Measurements from ENCODE around the gene TMEM138.
"Not testable (repeated sequence)": the region's sequence is repeated elsewhere in the genome, so short reads cannot be mapped to it uniquely, and the experiment has no call there.

Gene TMEM138

DNA sequence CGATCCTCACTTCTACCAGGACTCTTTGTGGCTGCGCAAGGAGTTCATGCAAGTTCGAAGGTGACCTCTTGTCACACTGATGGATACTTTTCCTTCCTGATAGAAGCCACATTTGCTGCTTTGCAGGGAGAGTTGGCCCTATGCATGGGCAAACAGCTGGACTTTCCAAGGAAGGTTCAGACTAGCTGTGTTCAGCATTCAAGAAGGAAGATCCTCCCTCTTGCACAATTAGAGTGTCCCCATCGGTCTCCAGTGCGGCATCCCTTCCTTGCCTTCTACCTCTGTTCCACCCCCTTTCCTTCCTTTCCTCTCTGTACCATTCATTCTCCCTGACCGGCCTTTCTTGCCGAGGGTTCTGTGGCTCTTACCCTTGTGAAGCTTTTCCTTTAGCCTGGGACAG lies 6.5 kb downstream of the TMEM138 start:
- no peak for DNase-seq

DNA sequence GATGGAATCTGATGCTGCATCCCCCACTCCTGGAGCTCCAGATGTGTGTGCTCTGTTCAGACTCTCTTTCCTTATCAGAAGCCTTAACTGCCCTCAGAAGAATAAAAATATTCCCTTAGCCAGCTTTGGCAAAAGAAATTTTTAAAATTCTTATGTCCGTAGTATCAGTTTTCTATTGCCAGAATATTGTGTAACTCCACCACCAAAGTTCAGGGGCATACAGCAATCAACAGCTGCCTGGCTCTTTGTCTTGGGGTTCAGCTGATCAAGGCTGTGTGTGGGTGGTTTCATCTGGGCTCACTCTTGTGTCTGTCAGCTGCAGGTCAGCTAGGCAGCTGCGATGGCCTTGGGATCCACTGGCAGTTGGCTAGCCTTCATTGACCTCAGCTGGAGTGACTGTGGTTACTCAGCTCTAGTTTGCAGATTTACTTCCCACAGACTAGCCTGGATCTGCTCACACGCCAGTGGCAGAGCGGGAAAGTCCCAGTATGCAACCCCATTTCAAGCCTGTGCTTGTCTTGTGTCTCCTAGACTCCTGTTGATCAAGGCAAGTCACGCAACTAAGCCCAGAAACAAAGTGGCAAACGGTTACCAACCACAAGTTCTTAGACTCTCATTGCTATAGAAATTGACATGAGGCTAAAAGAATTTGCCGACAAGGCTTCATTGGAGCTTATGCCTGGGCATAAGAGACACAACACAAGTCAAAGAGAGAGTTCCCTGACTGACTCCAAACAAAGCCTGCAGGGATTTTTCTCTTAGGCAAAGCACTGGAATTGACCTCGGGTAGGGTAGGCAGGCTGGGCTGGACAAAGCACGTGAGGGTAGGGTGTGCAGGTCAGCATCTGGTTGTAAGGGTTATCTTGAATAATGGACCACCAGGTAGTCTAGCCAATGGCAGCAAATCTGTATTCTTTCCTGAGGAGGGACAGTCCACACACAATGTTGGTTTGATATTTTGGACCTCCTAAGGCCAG lies 7.5 kb downstream of the TMEM138 start:
- DNase-seq = no peak

DNA sequence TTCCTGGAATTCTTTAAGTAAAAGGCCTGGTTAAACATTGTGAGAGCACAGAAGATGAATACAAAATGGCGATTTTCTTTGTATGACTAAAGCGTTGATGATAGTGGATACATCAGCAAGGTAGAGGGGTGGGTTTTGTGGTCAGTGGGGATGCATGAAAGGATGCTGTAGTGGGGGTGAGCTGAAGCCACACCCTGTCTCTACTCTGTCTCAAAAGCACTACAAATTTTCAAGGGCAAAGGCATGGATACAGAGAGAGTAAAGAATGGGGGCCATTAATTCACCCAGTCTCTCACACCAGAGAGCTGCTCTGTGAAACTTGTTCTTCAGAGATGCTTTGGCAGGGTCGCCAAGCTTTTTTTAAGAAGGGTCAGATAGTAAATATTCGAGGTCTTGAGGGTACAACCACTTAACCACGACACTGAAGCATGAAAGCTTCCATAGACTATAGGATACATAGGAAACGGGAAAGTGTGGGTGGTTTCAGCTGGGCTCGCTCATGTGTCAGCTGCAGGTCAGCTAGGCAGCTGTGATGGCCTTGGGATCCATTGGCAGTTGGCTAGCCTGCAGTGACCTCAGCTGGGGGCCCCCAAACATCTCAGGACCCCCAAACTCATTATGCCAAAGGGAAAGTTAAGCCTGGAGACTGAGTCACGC lies 8.3 kb downstream of the TMEM138 start:
- DNase-seq = no peak

DNA sequence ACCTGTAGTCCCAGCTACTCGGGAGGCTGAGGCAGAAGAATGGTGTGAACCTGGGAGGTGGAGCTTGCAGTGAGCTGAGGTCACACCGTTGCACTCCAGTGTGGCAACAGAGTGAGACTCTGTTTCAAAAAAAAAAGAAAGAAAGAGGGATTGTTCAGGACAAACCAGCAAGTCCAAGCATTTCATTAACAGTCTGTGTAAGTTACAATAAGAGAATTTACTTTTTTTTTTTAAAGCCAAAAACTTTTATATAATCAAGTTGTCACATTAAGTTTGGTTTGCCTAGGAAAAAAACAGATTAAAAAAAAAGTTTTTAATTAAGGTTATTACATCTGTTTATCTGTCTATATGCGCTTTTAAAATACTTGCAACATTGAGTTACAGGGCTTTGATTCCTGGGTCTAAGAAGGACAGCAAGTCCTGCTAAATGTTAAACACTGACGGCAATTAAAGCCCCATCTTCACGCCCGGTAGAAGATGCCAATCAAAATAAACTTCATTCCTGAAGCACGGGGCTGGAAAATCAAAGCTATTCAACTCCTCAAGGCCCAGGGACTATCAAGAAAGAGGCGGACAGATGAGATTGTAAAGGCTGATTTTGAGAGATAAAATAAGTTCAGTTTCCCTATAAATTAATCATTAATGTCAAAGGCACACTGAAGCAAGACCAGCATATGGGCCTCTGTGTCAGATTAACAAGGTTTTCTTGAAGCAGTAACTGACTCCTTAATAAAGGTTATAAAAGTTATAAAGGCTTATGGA lies 10.7 kb downstream of the TMEM138 start:
- no peak for DNase-seq

DNA sequence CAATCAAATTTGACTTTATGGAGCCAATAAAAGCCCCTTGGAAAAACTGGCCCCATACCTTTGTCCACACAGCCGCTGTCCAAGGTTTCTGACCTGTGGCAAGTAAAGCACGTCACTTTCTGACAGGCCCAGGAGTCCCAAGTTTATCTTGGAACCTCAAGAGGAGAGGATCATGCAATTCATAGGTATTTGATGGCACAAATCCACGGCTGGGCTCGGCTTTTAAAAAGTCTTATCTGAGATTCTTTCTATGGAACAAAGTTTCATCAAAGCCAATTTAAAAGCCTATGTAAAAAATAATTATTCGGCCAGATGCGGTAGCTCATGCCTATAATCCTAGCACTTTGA lies 13.6 kb downstream of the TMEM138 start:
- DNase-seq = no peak

DNA sequence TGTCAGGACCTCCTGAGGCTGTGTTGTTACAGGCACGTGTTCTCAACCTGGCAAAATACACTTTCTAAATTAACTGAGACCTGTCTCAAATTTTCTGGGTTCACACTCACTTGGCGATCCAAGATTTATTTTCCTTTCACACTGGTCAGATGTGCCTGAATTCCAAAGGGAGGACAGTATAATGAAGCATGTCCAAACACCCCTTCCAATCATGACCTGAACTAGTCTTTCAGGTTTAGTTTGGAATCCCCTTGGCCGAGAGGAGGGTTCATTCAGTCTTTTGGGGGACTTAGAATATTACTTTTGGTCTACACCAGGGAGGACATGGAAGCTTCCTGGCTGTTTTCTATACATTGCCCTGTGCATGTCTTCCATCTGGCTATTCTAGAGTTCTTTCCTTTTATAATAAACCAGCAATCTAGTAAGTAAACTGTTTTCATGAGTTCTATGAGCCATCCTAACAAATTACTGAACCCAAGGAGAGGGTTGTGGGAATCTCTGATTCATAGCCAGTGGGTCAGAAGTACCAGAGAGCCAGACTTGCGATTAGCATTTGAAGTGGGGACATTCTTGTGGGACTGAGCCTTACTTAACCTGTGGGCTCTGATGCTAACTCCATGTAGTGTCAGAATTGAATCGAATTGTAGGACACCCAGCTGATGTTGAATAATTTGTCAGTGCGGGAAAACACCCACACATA lies 15.4 kb downstream of the TMEM138 start:
- DNase-seq = no peak

DNA sequence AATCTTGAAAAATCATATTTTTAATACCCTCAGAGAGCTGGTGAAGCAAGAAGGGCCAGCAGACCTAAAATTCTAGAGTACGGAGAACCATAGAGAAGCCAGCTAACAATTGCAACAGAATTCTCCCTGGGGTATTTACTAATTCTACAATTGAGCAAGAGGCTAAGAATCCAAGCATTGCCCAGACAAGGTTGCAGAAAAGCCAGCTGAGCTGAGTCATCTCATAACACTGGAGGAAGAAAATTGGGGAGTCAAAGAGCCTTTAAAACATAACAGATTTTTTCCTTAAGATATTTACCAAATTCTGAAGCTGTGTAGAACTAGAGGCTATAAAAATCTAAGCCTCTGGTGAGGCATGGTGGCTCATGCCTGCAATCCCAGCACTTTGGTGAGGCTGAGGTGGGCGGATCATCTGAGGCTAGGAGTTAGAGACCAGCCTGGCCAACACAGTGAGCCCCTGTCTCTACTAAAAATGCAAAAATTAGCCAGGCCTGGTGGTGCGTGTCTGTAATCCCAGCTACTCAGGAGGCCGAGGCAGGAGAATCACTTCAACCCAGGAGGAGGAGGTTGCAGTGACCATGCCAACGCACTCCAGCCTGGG lies 16.6 kb downstream of the TMEM138 start:
- DNase-seq = no peak

DNA sequence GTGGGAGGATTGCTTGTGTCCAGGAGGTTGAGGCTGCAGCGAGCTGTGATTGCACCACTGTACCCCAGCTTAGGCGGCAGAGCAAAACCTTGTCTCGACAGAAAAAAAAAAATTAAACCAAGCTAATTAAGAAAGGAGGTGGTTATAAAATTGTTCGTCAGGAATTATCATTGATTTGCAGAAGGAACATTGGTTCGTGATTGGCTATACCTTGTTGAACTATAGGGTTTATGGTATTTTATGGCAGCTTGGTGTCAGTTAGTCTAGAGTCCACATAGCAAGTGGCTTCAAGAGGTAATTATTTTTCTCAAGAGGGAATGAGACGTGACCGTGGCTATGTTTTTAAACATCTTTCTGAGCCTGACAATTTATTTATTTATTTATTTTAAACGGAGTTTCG lies 18.7 kb downstream of the TMEM138 start:
- no peak for DNase-seq

DNA sequence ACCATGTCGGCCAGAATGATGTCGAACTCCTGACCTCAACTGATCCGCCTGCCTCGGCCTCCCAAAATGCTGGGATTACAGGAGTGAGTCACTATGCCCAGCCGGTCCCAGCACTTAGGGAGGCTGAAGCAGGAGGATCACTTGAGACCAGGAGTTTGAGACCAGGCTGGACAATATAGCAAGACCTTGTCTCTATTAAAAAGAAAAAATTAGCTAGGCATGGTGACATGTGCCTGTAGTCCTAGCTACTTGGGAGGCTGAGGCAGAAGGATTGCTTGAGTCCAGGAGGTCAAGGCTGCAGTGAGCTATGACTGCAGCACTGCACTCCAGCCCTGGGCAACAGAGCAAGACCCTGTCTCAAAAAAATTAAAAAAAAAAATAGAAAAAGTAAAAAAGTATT lies 21.7 kb downstream of the TMEM138 start:
- DNase-seq = not testable (repeated sequence)

DNA sequence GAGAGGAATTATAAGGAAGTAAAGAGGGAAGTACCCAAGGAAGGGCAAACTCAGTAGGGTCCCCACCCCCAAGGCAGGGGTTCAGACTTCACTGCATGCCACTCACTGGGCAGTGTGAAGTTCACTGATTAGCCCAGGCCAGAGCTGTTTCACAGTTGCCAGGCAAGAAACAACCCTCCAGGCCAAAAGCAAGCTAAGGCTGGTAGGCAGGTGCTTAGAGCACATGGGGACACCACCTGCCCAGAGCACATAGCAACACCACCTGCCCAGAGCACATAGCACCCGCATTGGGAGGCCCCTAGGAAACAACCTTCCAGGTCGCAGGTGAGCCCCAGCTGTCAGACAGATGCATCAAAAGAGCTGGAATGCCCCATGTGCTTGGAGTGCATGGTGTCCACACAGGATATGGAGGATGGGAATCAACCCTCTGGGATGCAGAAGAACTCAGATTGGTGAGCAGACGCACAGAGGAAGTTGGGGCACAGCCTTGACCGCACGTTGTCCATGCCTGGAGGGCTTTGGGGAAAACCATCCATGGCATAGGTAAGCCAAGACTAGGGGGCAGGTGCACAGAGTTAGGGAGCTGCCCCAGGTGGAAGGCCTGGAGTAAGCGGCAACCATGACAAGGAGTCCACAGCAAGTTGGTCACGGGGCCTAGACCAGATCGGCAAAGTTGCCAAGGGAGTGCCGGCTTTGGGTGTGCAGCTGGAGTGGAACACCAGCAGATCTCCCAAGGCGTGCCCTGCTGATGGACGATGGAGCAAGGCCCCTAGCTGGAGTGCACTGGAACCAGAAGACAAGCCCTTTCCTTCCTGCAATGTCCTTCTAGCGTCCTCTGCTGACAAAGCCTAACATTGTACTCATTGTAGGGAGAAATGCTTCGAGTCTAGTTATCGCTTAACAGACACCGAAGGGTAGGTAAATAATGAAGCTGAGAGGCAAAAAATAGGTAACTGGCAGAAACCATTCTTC lies 22.4 kb downstream of the TMEM138 start:
- no peak for DNase-seq

DNA sequence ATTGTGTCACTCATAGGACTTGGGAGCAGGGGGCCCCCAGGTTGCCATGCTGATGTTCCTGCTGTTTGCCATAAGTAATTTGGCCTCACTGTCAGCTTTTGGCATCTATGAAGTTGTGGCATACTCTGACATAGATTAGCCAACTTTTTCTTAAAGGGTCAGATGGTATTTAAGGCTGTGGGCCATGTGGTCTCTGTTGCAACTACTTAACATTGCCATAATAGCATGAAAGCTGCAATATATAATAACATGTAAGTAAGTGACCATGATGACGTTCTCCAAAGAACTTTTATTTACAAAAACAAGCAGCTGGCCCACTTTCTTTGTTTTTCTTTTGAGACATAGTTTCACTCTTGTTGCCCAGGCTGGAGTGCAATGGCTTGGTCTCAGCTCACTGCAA lies 28.0 kb downstream of the TMEM138 start:
- DNase-seq = no peak

DNA sequence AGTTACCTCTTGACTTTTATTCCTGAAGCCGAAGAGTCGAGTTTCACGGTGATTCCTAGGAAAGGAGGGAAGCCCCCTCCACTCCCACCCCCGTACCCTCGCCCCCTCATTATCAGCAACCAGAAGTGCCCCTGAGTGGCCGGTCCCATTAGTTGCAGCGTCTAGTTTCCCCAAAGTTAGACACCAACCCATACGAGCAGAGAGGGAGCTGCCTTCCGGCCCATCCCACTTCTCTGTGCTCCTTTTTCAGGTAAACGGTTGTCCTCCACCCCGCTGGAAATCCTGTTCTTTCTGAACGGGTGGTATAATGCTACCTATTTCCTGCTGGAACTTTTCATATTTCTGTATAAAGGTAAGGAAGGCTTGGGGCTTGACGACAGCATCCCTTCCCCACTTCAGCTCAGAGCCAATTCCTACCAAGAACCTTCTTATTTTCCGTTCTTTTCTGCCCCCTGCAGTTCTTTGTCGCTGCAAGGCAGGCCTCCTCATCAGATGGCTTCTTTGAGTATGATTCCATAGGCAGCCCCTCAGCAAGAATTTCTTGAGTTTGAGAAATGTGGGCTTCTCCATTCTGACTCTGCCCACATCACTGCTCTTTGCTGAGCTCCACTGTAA lies 30.9 kb downstream of the TMEM138 start:
- no peak for DNase-seq

DNA sequence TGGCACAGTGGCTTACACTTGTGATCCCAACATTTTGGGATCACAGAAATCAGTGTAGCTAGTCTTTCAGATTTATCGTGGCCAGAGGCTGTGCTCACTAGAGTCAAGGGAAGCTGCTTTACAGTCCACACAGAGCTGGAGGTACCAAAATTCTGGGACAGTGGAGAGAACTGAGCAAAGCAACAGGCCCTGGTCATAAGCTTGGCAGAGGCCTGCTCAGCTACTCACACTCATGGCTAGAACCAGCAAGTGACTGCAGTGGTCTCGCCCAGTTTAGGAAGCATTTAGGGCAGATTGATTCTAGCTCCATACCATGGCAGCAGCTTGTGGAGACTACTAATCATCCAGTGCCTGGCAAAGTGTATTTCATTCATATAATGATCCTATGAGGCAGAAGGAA lies 39.0 kb downstream of the TMEM138 start:
- DNase-seq = no peak

DNA sequence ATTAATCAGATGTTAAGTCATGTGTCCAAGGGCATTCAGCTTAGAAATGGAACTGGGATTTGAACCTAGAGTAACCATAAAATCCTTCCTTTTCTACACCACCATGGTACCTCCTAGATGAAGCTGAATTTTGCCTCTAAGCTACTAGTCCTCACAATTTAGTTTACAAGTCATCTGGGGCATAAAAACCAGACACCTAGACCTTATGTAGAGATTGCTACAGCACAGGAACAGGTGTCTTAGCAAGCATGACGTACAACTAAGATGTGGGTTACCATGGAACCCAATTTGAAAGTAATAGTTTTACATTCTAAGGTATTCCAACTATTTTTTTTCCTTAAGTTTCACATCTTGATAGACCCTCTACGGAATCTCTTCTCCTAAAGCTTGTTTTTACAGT lies 39.4 kb downstream of the TMEM138 start:
- DNase-seq = no peak

DNA sequence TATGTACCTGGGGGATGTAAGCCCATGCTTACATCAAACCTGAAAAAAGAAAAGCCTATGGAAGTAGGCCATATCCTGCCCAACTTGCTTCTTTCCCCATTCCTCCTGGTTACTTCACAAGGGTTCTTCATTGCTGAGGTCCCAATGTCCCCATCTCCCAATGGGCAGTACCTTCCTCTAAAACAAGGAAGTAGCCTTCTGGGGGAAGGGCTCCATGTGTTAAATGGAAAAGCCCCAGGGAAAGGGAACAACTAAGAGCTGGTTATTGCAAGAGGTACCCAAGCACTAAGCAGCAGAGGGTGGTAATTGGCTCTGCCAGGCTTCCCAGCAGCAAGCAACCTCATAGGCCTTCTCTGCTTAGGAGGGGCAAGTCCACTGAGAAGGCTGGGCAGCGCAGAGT lies 41.5 kb downstream of the TMEM138 start:
- no peak for DNase-seq

DNA sequence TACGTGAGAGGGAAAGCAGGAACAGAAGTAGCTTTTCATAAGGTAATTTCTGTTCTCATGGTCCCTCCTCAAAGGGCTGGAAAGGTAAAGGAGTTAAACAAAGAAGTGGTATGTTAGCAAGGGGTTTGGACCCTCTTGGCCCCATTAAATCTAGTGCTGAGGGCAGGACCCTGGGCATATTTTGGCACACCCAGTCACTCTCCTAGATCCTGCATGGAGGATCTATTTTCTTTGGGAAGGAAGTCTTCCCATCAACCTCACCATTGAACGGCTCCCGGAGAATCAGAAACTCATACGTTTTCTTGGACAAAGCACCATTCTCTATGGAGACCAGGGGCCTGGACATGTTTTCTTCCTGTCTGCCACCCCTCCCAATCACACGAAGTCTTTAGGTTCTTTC lies 41.9 kb downstream of the TMEM138 start:
- DNase-seq = no peak

DNA sequence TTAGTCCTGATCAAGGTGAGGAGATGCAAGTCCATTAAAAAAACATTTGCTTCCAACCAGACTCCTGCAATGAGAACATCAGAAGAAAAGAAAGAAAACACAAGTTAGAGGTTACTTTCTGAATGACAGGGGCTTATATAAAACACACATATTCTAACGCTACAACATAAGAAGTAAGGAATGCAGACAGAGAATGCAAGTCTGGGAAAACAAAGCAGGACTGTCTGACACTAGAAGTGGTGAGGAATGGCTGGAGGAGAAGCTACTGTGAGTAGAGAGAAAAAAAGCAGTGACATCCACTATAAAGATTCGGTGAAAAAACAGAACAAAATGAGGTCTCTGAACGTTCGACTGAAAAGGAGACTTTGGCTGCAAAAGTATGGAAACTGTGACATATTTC lies 42.5 kb downstream of the TMEM138 start:
- DNase-seq = no peak

DNA sequence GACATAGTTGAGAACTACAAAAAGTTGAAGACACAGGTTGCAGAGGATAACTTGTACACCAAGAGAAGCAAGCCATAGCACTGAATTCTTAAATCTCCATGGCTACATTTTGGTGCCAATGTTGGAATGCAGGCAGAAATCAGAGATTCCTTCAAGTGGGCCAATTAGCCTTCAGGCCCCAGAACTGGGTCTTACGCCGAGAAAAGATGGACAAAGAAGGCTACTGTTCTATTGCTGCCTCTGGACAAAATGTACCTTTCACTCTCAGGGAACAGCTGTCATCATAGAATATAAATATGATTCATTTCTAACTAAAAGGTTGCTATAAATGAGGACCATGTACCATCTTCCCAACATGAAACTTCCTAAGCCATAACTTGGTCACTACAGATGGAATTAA lies 43.9 kb downstream of the TMEM138 start:
- DNase-seq = no peak

DNA sequence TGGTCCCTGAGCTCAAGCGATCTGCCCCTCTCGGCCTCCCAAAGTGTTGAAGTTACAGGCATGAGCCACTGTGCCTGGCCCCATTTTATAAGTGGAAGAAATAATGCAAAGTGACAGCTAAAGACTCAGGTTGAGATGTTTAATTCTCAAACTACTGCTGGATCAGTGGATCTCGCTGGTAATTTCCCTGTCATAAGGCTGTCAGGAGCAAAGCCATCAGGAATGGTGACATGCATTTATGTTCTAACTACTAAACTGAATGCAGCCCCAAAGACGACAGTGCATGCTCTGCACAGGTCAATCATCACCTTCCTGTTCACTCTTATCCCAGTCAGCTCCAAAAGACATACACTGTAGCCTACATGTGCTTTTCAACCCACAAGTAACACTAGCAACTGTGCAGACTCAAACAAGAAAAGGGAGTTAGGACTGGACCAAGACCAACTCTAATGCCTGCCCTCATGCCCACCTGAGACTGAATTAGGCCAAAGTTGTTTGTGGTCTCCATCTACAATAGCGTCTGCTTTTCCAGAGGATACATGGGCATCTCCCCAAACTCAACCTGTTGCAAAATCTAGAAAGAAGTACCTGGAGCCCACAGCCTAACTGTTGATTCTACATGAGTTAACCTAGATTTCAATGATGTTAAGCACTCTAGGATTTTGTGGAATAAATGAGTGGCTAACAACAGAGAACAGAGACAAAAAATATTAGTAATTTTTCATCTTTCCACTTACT lies 45.0 kb downstream of the TMEM138 start:
- DNase-seq = no peak

DNA sequence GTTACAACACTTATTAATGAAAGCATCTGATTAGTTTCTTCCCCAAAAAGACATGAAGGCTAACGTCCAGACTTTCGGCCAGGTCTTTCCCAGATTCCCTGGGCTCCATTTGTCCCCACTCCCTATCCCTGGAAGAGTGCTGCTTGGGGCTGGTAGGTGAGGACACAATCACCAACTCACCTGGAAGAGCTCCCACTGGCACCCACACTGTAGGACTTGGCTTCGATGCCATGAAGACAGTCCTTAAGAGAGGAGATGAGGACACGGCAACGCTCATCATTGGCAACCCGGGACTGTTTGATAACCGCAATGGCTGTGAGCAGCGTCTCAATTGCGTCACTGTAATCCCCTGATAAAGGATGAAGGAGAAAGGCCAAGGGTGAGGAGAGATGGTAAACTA lies 49.4 kb downstream of the TMEM138 start:
- DNase-seq = no peak

Data from DMS153 (cell line).